Hematopoietic multipotent progenitor cell (in vitro differentiated cells): ENCODE data around the gene HOXA7. TPM values are rescaled to one million over a fixed set of nuclear protein-coding genes. Genes with fewer than 3 reads are reported as not detected.

Experiments
- DNase-seq, 3 donors: peaks; one replicate each; pipeline ENCODE4 v3.0.0-alpha.2; 2011 to 2015; ENCODE audit warnings: low read depth in 2 of 3, low spot score in 2 of 3
- total RNA-seq: library from RNA; depleted of rRNA; stranded (reverse); fragments of >200 nt; gene quantifications from one replicate; pipeline ENCODE4 v1.2.3, GENCODE V29; 2012

Gene HOXA7
- total RNA-seq, 1 donor = 13.2 TPM

- DNase-seq = peak in 2 of 3 donors; percentile 88 to 95
Measured at GRCh38 chr7:27161214-27161720, 4.8 kb upstream of the HOXA7 start.

- DNase-seq = peak; percentile 80 to 91 (median 89)
Measured at GRCh38 chr7:27160546-27161213, 4.2 kb upstream of the HOXA7 start.

GRCh38 chr7:27160145-27160545 lies 3.7 kb upstream of the HOXA7 start:
- DNase-seq = no peak

- no peak for DNase-seq
Measured at GRCh38 chr7:27159266-27160144, 3.0 kb upstream of the HOXA7 start.

- no peak for DNase-seq
Measured at GRCh38 chr7:27158436-27159265, 2.2 kb upstream of the HOXA7 start.

- DNase-seq = no peak
Measured at GRCh38 chr7:27157702-27158431, 1.4 kb upstream of the HOXA7 start.

- DNase-seq = no peak
Measured at GRCh38 chr7:27156916-27157701, 634 bp upstream of the HOXA7 start.

- DNase-seq = peak in 1 of 3 donors; percentile 62
Measured at GRCh38 chr7:27155816-27156507, 513 bp downstream of the HOXA7 start.

GRCh38 chr7:27154901-27155815 lies 1.3 kb downstream of the HOXA7 start:
- no peak for DNase-seq

GRCh38 chr7:27154369-27154768 lies 2.1 kb downstream of the HOXA7 start:
- DNase-seq = no peak

- DNase-seq = no peak
Measured at GRCh38 chr7:27153526-27153925, 2.9 kb downstream of the HOXA7 start.

GRCh38 chr7:27152816-27153442 lies 3.5 kb downstream of the HOXA7 start:
- DNase-seq = no peak

GRCh38 chr7:27151931-27152815 lies 4.3 kb downstream of the HOXA7 start, which contains the start of gene HOXA3:
TSS of gene HOXA3 (minus strand) at chr7:27152583. CDS start at chr7:27110640, 41,943 bp downstream.
- DNase-seq = peak in 2 of 3 donors; percentile 87 to 92

GRCh38 chr7:27151341-27151930 lies 5.0 kb downstream of the HOXA7 start:
- DNase-seq = no peak

GRCh38 chr7:27150568-27151340 lies 5.7 kb downstream of the HOXA7 start:
- DNase-seq = peak in 2 of 3 donors; percentile 83 to 85
